ENCODE measurements around the gene ITFG1. TPM values are rescaled to one million over a fixed set of nuclear protein-coding genes. Genes with fewer than 3 reads are reported as not detected.

Gene ITFG1
- total RNA-seq, 1 donor from 2014 or later, result 58.2 TPM

GRCh38 chr16:47382362-47382761 lies 78.5 kb downstream of the ITFG1 start:
- no peak for ATAC-seq

GRCh38 chr16:47377154-47377553 lies 83.7 kb downstream of the ITFG1 start:
- intact Hi-C loops (cut with DNase I), result no loop called here
- ATAC-seq (no peak), DNase-seq (no peak)
- Histone ChIP-seq H3K36me3 (peaks cover 16% of the 10 kb centered on the region), H3K9me3 (no peaks in the 10 kb centered on the region), H3K27me3 (no peaks in the 10 kb centered on the region), H3K4me3 (no peak overlapping the region), H3K4me1 (no peaks in the 10 kb centered on the region), H3K27ac (no peak overlapping the region)
- TF ChIP-seq, protein P1, sequence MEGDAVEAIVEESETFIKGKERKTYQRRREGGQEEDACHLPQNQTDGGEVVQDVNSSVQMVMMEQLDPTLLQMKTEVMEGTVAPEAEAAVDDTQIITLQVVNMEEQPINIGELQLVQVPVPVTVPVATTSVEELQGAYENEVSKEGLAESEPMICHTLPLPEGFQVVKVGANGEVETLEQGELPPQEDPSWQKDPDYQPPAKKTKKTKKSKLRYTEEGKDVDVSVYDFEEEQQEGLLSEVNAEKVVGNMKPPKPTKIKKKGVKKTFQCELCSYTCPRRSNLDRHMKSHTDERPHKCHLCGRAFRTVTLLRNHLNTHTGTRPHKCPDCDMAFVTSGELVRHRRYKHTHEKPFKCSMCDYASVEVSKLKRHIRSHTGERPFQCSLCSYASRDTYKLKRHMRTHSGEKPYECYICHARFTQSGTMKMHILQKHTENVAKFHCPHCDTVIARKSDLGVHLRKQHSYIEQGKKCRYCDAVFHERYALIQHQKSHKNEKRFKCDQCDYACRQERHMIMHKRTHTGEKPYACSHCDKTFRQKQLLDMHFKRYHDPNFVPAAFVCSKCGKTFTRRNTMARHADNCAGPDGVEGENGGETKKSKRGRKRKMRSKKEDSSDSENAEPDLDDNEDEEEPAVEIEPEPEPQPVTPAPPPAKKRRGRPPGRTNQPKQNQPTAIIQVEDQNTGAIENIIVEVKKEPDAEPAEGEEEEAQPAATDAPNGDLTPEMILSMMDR (IDR thresholded peaks at IDR 0.05), result no peak

More at GRCh38 chr16:47382362-47382761, 78.5 kb downstream of the ITFG1 start:
- Histone ChIP-seq H3K4me1 (no peaks in the 10 kb centered on the region), H3K27me3 (no peaks in the 10 kb centered on the region), H3K36me3 (no peaks in the 10 kb centered on the region), H3K4me3 (no peak overlapping the region), H3K9me3 (no peaks in the 10 kb centered on the region), H3K27ac (no peak overlapping the region)
- intact Hi-C loops (cut with DNase I), result no loop called here
- TF ChIP-seq, protein P1 (IDR thresholded peaks at IDR 0.05), result no peak
- DNase-seq, result no peak

DNA sequence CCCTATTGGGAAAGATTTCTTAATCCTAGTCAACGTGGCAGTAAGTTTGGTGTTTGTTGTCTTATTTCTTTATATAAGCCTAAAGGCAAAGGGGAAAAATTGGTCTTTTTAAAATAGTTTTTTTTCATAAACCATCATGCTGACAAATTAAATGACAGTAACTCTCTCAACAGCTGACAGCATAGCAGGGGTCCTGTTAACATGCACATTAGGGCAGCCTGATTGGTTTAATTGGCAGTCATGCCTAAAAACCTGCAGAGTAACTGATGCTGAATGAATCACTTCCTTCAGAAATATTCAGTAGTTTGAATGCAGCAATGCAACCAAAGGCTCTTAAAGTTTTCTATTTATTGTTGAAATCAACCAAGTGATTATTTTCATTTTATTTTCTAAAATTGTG lies 85.4 kb downstream of the ITFG1 start:
- no peak overlapping the region for H3K27ac ChIP-seq
- no peaks in the 10 kb centered on the region for H3K27me3 ChIP-seq
- intact Hi-C loops (cut with DNase I), result no loop called here
- H3K36me3 ChIP-seq, result peaks cover 16% of the 10 kb centered on the region
- ATAC-seq, result no peak
- no peaks in the 10 kb centered on the region for H3K9me3 ChIP-seq
- DNase-seq, result no peak
- no peaks in the 10 kb centered on the region for H3K4me1 ChIP-seq
- no peak overlapping the region for H3K4me3 ChIP-seq
- TF ChIP-seq, protein P1 (IDR thresholded peaks at IDR 0.05), result no peak

- Histone ChIP-seq H3K36me3 (peaks cover 16% of the 10 kb centered on the region), H3K4me1 (no peaks in the 10 kb centered on the region), H3K27me3 (no peaks in the 10 kb centered on the region), H3K9me3 (no peaks in the 10 kb centered on the region), H3K4me3 (no peak overlapping the region), H3K27ac (no peak overlapping the region)
- TF ChIP-seq, protein P1 (IDR thresholded peaks at IDR 0.05), result no peak
- ATAC-seq, result no peak
- intact Hi-C loops (cut with DNase I), result no loop called here
- DNase-seq, result no peak
These were observed 86.2 kb downstream of the ITFG1 start for GRCh38 chr16:47374629-47375028.

GRCh38 chr16:47371271-47372014 lies 89.4 kb downstream of the ITFG1 start:
- no peaks in the 10 kb centered on the region for H3K9me3 ChIP-seq
- H3K4me3 ChIP-seq, result no peak overlapping the region
- no peak overlapping the region for H3K27ac ChIP-seq
- DNase-seq (no peak), ATAC-seq (no peak)
- no peaks in the 10 kb centered on the region for H3K27me3 ChIP-seq
- TF ChIP-seq, protein P1 (IDR thresholded peaks at IDR 0.05), result no peak
- peaks cover 16% of the 10 kb centered on the region for H3K36me3 ChIP-seq
- intact Hi-C loops (cut with DNase I), result no loop called here
- no peaks in the 10 kb centered on the region for H3K4me1 ChIP-seq
